Psoas muscle (tissue), 8 donors: ENCODE data around the gene SGK1. TPM values are rescaled to one million over a fixed set of nuclear protein-coding genes. Genes with fewer than 3 reads are reported as not detected.
"Not testable (repeated sequence)": the region's sequence is repeated elsewhere in the genome, so short reads cannot be mapped to it uniquely, and the experiment has no call there.

Source experiments
- ATAC-seq, 4 donors: fragments of 200-7000 bp; cut with Tn5 transposase; one replicate each; pipeline ENCODE4 v1.9.1; 2020; ENCODE audit warnings: moderate library complexity in 3 of 4, mild to moderate bottlenecking in 2 of 4
- DNase-seq, 2 donors: peaks; one replicate each; pipeline ENCODE4 v3.0.0-alpha.2; 2020
- H3K27ac ChIP-seq: fragments of 200-600 bp; one replicate; pipeline ENCODE4 v1.8.0; 2022
- H3K27me3 ChIP-seq, 3 donors: fragments of 200-600 bp in 1 of 3; one replicate each; pipeline versions ENCODE4 v1.6.1 to v1.8.0; 2013 to 2022; ENCODE audit warnings: low read length in 2 of 3, mild to moderate bottlenecking in 2 of 3, moderate library complexity in 1 of 3; ENCODE audit not compliant: insufficient read depth in 3 of 3
- H3K36me3 ChIP-seq, 2 donors: fragments of 200-600 bp in 1 of 2; one replicate each; pipeline versions ENCODE4 v1.6.1 to v1.8.0; 2013 to 2022; ENCODE audit warnings: low read depth in 1 of 2, mild to moderate bottlenecking in 1 of 2, moderate library complexity in 1 of 2; ENCODE audit not compliant: insufficient read depth in 1 of 2
- H3K4me1 ChIP-seq: fragments of 200-600 bp; one replicate; pipeline ENCODE4 v1.8.0; 2022
- H3K4me3 ChIP-seq: fragments of 200-600 bp; one replicate; pipeline ENCODE4 v1.8.0; 2022; ENCODE audit warnings: mild to moderate bottlenecking
- H3K9me3 ChIP-seq: fragments of 200-600 bp; one replicate; pipeline ENCODE4 v1.8.0; 2022
- CTCF ChIP-seq: fragments of 200-600 bp; IDR thresholded peaks from one replicate; pipeline ENCODE4 v1.8.0; 2022; ENCODE audit warnings: antibody characterized with exemption
- WGBS, 3 donors: extraction: QIAGEN DNeasy Blood & Tissue Kit; methylation state at CpG; one replicate each; pipeline versions ENCODE4 v1.1.6 to v1.1.7; 2013; 5-methylcytosine and 5-hydroxymethylcytosine counted together
- intact Hi-C, 2 donors: fragments of 100-400 bp; cut with DNase I; formaldehyde crosslinking; loops; one replicate each; pipeline versions ENCODE4 v1.11.0 to v1.14.2; 2022
- polyA plus RNA-seq, 3 donors: library from polyadenylated mRNA; stranded (reverse); fragments of 200-250 nt; gene quantifications; one replicate each; pipeline ENCODE4 v1.2.3, GENCODE V29; 2013
- total RNA-seq, 4 donors: library from RNA; stranded (reverse); fragmentation: NEBNext Ultra II Directional in 2 of 4; extraction: Animal tissue kit (Norgen Biotek cat#: 25700) in 2 of 4; gene quantifications; one replicate each; pipeline versions ENCODE4 v1.2.1 to v1.2.4, GENCODE V29; 2021 to 2023
- donor health status: healthy with polysubstance abuse.
- donor health status: DM: no; HTN: no; CAD: no; lungs with moderate emphysema.
- donor health status: Bipolar disorder and iron deficiency.
- donor health status: healthy.
- donor health status: DM: yes; HTN: yes; CAD: no.
- donor health status: DM: no; HTN: no; CAD: no.
- donor health status: DM: no; HTN: no; CAD: no.
- donor health status: DM: yes; HTN: yes; CAD: no.

Gene SGK1
- total and polyA plus RNA-seq, 7 donors, result 34.4 to 125 (median 64.1) TPM

GRCh38 chr6:134321246-134321645, 3.3 kb upstream of the SGK1 start:
- TF ChIP-seq CTCF, result no peak
- Histone ChIP-seq H3K4me1 (peaks cover 11% of the 10 kb centered on the region), H3K4me3 (no peak overlapping the region), H3K27me3 (no peaks in the 10 kb centered on the region), H3K36me3 (no peaks in the 10 kb centered on the region), H3K27ac (no peak overlapping the region), H3K9me3 (peaks cover 3% of the 10 kb centered on the region)
- ATAC-seq, result no peak
- intact Hi-C loops, result no loop called here
- no peak for DNase-seq
- WGBS, 3 donors, result 85 to 94% (median 85%) methylated on average over 3 of the region's 3 CpGs

- 35 to 80% (median 77%) methylated on average over 2 of the region's 2 CpGs for WGBS, 3 donors
- not testable (repeated sequence) for ATAC-seq, H3K27me3 ChIP-seq
Observed at GRCh38 chr6:134319686-134320085, 1.8 kb upstream of the SGK1 start.

GRCh38 chr6:134318974-134319281, 1.0 kb upstream of the SGK1 start:
- intact Hi-C loops, result no loop called here
- TF ChIP-seq CTCF, result no peak
- WGBS, 3 donors, result 98 to 100% (median 99%) methylated on average over 1 of the region's 1 CpG

More at GRCh38 chr6:134319686-134320085, 1.8 kb upstream of the SGK1 start:
- H3K4me3 ChIP-seq, intact Hi-C loops, H3K36me3 ChIP-seq, H3K9me3 ChIP-seq, H3K27ac ChIP-seq, DNase-seq: not testable (repeated sequence)
- peaks cover 11% of the 10 kb centered on the region for H3K4me1 ChIP-seq

GRCh38 chr6:134318236-134318973, 493 bp upstream of the SGK1 start:
- Histone ChIP-seq H3K27ac (no peak overlapping the region), H3K4me1 (peaks cover 11% of the 10 kb centered on the region), H3K9me3 (no peaks in the 10 kb centered on the region), H3K4me3 (peak overlapping the region; percentile 65), H3K36me3 (no peaks in the 10 kb centered on the region), H3K27me3 (no peaks in the 10 kb centered on the region)
- TF ChIP-seq CTCF, result no peak
- DNase-seq, result no peak
- 32 to 46% (median 32%) methylated on average over 8 of the region's 8 CpGs for WGBS, 3 donors
- peak in 1 of 4 donors; percentile 12 for ATAC-seq
- intact Hi-C loops, result no loop called here

More at GRCh38 chr6:134318974-134319281, 1.0 kb upstream of the SGK1 start:
- Histone ChIP-seq H3K4me1 (peaks cover 11% of the 10 kb centered on the region), H3K4me3 (no peak overlapping the region), H3K9me3 (no peaks in the 10 kb centered on the region), H3K27ac (no peak overlapping the region), H3K36me3 (no peaks in the 10 kb centered on the region), H3K27me3 (no peaks in the 10 kb centered on the region)
- DNase-seq (no peak), ATAC-seq (no peak)

- peaks cover 11% of the 10 kb centered on the region for H3K4me1 ChIP-seq
- DNase-seq (no peak), ATAC-seq (no peak)
- no peaks in the 10 kb centered on the region for H3K27me3 ChIP-seq
- TF ChIP-seq CTCF, result no peak
- no peaks in the 10 kb centered on the region for H3K9me3 ChIP-seq
- WGBS, 3 donors, result 70 to 75% (median 73%) methylated on average over 6 of the region's 6 CpGs
- no peaks in the 10 kb centered on the region for H3K36me3 ChIP-seq
- no peak overlapping the region for H3K27ac ChIP-seq
- intact Hi-C loops, result no loop called here
- H3K4me3 ChIP-seq, result peak overlapping the region; percentile 65
Observed at GRCh38 chr6:134316733-134317431, 1.0 kb downstream of the SGK1 start.
